Measurements from ENCODE around the gene TBC1D24.

Gene TBC1D24

GRCh38 chr16:2482708-2483534 lies 8.0 kb downstream of the TBC1D24 start:
- H4K20me1 ChIP-seq (ENCODE audit: insufficient read depth, low read length), result no peaks in the 10 kb centered on the region
- no peaks in the 10 kb centered on the region for H3F3A ChIP-seq (ENCODE audit: insufficient read depth, low read length)
- no peak overlapping the region for H3K4me3 ChIP-seq (ENCODE audit: low read depth, low read length, poor library complexity, severe bottlenecking)
- H3K4me1 ChIP-seq (ENCODE audit: insufficient read depth, low read length, severe bottlenecking), result peaks cover 8% of the 10 kb centered on the region
- H3K36me3 ChIP-seq (ENCODE audit: insufficient read depth, low read length), result no peaks in the 10 kb centered on the region
- no peak overlapping the region for H3K9ac ChIP-seq (ENCODE audit: low read length)
- H3K79me2 ChIP-seq (ENCODE audit: insufficient read depth, low read length), result no peaks in the 10 kb centered on the region
- H3K27me3 ChIP-seq (ENCODE audit: insufficient read depth, low read length), result no peaks in the 10 kb centered on the region; the same call in 1 of the 2 replicates
- H3K9me3 ChIP-seq (ENCODE audit: low read length), result no peaks in the 10 kb centered on the region
- H3K4me2 ChIP-seq (ENCODE audit: low read length), result no peak overlapping the region
- H3K27ac ChIP-seq (ENCODE audit: low read depth, low read length, poor library complexity, severe bottlenecking), result no peak overlapping the region
- H2AFZ ChIP-seq (ENCODE audit: low read length), result no peak overlapping the region
- TF ChIP-seq CTCF (IDR thresholded peaks at IDR 0.05; ENCODE audit: low read length), result no peak
- TF ChIP-seq EZH2 (IDR thresholded peaks at IDR 0.05; ENCODE audit: borderline replicate concordance, low read length), result no peak
- H3K9me2 ChIP-seq (ENCODE audit: low read depth, low read length), result no peaks in the 10 kb centered on the region

- H3K27me3 ChIP-seq (ENCODE audit: insufficient read depth, low read length), result no peaks in the 10 kb centered on the region; the same call in 1 of the 2 replicates
- no peaks in the 10 kb centered on the region for H3K9me3 ChIP-seq (ENCODE audit: low read length)
- no peaks in the 10 kb centered on the region for H4K20me1 ChIP-seq (ENCODE audit: insufficient read depth, low read length)
- H3K9me2 ChIP-seq (ENCODE audit: low read depth, low read length), result no peaks in the 10 kb centered on the region
- no peak overlapping the region for H3K9ac ChIP-seq (ENCODE audit: low read length)
- H3K4me1 ChIP-seq (ENCODE audit: insufficient read depth, low read length, severe bottlenecking), result peaks cover 8% of the 10 kb centered on the region
- no peak overlapping the region for H3K4me3 ChIP-seq (ENCODE audit: low read depth, low read length, poor library complexity, severe bottlenecking)
- H3K36me3 ChIP-seq (ENCODE audit: insufficient read depth, low read length), result no peaks in the 10 kb centered on the region
- H3F3A ChIP-seq (ENCODE audit: insufficient read depth, low read length), result no peaks in the 10 kb centered on the region
- no peak overlapping the region for H3K4me2 ChIP-seq (ENCODE audit: low read length)
- TF ChIP-seq CTCF (IDR thresholded peaks at IDR 0.05; ENCODE audit: low read length), result no peak
- TF ChIP-seq EZH2 (IDR thresholded peaks at IDR 0.05; ENCODE audit: borderline replicate concordance, low read length), result no peak
- no peak overlapping the region for H2AFZ ChIP-seq (ENCODE audit: low read length)
- H3K27ac ChIP-seq (ENCODE audit: low read depth, low read length, poor library complexity, severe bottlenecking), result no peak overlapping the region
- no peaks in the 10 kb centered on the region for H3K79me2 ChIP-seq (ENCODE audit: insufficient read depth, low read length)
These were observed 9.3 kb downstream of the TBC1D24 start for GRCh38 chr16:2483939-2484897.

- Histone ChIP-seq H3K9me3 (ENCODE audit: low read length) (no peaks in the 10 kb centered on the region), H3K4me1 (ENCODE audit: insufficient read depth, low read length, severe bottlenecking) (peaks cover 8% of the 10 kb centered on the region), H3K4me3 (ENCODE audit: low read depth, low read length, poor library complexity, severe bottlenecking) (no peak overlapping the region), H3K4me2 (ENCODE audit: low read length) (no peak overlapping the region), H3K79me2 (ENCODE audit: insufficient read depth, low read length) (no peaks in the 10 kb centered on the region), H3K36me3 (ENCODE audit: insufficient read depth, low read length) (no peaks in the 10 kb centered on the region), H3K9ac (ENCODE audit: low read length) (no peak overlapping the region), H3K27ac (ENCODE audit: low read depth, low read length, poor library complexity, severe bottlenecking) (no peak overlapping the region), H2AFZ (ENCODE audit: low read length) (no peak overlapping the region), H3K9me2 (ENCODE audit: low read depth, low read length) (no peaks in the 10 kb centered on the region), H3K27me3 (ENCODE audit: insufficient read depth, low read length) (no peaks in the 10 kb centered on the region; the same call in 1 of the 2 replicates), H4K20me1 (ENCODE audit: insufficient read depth, low read length) (no peaks in the 10 kb centered on the region), H3F3A (ENCODE audit: insufficient read depth, low read length) (no peaks in the 10 kb centered on the region)
- TF ChIP-seq CTCF (IDR thresholded peaks at IDR 0.05; ENCODE audit: low read length) (no peak), EZH2 (IDR thresholded peaks at IDR 0.05; ENCODE audit: borderline replicate concordance, low read length) (no peak)
These were observed 10.1 kb downstream of the TBC1D24 start for GRCh38 chr16:2484898-2485508.

Data from OCI-LY1 (cell line).